Stimulated activated CD8-positive, alpha-beta memory T cell treated with anti-CD3 and anti-CD28 coated beads, Interleukin-15, amount 100 ng/mL, for 24 hours (primary cell): Measurements from ENCODE around the gene OR2L8.

Experiments used
- DNase-seq: peaks from one replicate; pipeline ENCODE4 v3.0.0-alpha.2; 2020; ENCODE audit warnings: low read depth

OR2L8 gene, protein sequence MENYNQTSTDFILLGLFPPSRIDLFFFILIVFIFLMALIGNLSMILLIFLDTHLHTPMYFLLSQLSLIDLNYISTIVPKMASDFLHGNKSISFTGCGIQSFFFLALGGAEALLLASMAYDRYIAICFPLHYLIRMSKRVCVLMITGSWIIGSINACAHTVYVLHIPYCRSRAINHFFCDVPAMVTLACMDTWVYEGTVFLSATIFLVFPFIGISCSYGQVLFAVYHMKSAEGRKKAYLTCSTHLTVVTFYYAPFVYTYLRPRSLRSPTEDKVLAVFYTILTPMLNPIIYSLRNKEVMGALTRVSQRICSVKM

DNA sequence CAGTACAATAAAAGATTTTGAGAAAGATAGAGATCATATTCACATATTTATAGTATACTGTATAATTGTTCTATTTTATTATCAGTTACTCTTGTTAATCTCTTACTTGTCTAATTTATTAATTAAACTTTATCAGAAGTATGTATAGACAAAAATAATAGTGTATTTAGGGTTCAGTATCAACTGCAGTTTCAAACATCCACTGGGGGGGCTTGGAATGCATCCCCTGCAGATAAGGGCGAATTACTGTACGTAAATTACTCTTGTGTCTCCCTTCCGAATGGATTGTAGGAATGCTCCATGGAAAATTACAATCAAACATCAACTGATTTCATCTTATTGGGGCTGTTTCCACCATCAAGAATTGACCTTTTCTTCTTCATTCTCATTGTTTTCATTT, at the start of gene OR2L8:
OR2L8 (plus strand) TSS at position 301 of the 400 bp plus-strand sequence; CDS start at position 301, 0 bp downstream.
- DNase-seq, result no peak

DNA sequence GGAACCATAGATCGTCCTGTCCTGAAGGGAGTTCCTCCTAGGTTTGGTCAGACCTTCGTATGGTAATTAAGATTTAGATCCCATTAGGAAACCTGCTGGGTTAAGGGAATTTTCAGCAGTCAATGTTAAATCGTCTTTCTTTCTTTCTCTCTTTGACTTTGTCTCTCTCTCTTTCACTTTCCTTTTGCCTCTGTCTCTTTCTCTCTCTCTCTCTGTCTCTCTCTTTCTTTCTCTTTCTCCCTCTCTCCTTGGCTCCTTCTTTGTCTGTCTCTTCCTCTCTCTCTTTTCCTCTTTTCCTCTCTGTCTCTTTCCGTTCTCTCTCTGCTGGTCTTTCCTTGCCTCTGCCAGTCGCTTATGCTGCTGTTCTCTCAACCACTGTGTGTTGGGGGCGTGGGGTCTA, 44.5 kb upstream of the OR2L8 start:
- no peak for DNase-seq

DNA sequence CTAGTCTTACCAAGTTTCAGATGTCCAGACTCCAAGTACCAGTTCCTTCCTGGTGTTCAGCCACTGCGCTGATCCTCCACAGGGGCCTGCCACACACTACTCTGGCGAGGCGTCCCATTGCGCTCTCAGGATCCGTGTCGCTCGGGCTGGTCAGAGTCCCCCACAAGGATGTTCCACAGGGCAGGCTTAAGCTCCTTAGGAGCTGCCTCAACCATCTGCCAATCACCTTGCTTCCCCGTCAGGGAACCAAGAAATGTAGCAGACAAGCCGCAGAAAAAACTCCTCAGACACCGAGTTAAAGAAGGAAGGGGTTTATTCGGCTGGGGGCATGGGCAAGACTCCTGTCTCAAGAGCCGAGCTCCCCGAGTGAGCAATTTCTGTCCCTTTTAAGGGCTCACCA, 43.5 kb upstream of the OR2L8 start:
- no peak for DNase-seq

DNA sequence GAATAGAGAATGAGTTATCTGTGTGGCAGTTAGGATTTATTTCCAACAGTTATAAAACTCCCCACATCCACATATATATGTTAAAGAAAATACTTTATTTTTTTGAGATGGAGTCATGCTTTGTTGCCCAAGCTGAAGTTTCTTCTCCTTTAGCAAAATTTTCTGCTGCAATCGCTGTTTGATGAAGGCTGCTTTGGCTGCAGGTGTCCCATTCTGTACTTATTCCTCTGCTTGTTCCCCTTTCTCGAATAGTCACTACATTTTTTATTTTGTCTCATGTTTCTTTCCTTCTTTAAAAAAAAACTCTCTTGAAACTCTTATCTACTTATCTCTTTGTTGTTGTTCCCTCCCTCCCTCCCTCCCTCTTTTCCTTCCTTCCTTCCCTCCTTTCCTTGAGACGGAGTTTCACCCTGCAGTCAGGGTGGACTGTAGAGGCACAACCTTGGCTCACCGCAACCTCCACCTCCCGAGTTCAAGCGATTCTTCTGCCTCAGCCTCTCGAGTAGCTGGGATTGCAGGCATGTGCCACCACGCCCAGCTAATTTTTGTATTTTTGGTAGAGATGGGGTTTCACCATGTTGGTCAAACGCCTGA, 42.7 kb upstream of the OR2L8 start:
- DNase-seq, result no peak

DNA sequence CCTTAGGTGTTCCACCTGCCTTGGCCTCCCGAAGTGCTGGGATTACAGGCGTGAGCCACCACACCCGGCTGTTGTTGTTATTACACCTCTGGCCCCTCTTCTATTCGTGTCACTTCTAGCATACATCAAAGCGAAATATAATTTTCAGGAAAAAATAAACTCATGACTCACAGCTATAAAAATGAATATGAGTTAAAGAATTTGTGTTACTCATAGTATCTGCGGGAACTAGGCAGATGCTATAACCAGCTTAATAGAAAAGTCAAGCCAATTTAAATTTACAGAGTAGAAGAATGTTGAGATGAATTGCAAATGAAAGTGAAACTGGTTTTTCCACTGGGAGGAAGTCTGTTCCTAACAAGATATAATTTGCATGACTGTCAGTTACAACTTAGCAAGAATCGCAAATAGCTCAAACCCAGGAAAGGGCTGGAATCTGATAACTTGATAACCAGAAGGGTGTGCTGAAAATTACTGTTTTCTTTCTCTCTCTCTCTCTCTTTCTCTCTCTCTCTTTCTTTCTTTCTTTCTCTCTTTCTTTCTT, 42.1 kb upstream of the OR2L8 start:
- no peak for DNase-seq

DNA sequence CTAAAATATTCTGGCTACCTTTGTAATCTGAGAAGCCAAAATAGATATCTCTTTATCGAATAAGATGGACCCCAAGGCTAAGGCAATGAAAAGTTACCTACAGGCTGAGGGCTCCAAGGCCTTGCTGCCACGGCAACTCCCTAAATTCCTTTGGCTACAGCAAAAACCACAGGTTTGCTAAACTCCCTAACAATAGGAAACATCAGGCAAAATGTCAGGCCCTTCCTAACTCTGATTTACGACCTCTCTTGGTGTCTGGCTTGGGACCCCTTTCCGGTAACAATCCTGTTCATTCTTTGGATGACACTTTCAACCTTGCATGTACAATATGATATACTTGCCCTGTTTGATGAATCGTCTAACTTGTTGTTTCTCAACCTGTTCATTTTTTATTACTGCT, 39.9 kb upstream of the OR2L8 start:
- no peak for DNase-seq

DNA sequence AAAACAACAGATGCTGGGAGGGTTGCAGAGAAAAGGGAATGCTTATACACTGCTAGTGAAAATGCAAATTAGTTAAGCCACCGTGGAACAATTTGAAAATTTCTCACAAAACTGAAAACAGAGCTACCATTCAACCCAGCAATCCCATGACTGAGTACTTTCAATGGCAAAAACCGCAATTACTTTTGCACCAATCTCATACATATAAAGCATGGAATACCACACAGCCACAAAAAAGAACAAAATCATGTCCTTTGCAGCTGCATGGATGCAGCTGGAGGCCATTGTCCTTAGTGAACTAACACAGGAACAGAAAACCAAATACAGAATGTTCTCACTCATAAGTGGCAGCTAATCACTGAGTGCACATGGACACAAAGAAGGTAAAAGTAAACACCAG, 34.9 kb upstream of the OR2L8 start:
- no peak for DNase-seq

DNA sequence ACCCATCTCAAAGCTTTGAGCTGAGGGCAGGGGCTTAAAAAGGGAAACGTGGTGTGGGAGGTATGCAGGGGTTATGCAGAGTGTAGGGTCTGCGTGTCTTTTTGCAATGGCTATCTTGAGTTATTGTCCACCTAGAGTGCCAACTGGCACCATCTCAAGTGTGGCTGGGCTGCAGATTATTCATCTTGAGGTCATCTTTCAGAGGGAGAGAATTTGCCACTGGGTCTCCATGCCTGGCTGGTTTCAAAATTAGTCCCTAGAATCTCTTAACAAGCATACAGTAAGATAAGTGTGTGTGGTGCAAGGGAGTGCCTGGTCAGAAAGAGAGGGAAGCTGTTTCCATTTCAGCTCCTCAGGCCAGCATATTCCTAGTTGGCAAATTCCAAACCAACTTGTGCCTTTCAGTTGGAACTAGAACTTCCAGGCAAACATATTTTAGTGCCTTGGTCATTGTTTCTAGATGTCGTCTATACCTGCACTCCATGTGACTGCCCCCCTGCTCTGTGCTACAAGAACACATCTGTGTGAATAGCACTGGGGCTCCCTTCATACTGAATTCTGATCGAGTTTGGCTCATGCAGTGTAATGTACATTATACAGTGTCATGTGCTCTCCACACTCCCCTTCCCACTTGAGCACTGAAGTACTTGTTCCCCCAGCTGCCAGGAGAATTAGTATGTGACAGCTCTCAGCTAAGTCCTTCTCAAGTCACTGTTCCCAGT, 33.6 kb upstream of the OR2L8 start:
- no peak for DNase-seq

DNA sequence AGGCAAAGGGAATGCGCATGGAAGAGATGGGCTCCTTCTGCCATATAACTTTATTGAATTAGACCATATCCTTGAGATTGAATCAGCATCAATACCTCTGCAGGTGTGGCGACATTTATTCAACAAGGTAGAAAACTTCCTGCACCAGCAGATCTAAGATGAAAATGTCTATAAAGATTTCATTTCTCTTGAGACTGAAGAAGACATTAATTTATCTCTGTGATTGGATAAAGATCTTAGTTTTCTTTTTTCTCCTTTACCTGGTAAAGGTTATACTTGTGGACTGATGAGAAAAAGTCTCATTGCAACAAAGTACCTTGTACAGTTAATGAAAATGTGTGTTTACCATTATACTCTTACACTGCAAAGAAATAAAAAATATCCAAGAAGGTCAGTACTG, 28.7 kb upstream of the OR2L8 start, which contains the start of gene OR2T8:
OR2T8 (plus strand) TSS at position 301 of the 400 bp plus-strand sequence. CDS start 766 bp downstream, outside the sequence.
- no peak for DNase-seq

DNA sequence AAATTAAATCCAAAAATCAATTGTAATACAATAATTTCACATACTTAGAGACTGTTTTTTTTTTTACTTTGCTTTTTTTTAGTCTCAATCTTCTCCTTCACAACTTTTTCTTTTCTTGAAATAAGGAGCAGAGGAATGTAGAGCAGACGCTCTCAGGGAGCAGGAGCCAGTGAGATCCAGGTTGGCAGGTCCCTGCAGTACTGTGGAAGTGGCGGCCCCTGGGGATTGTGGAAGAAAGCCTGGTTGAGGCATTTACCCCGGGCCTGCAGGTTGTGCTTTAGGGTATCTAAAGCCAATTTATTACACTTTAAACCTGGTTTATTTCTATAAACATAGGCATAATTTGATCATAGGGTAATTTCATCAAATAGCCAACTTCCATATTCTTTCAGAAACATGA, 24.7 kb upstream of the OR2L8 start:
- DNase-seq, result no peak

DNA sequence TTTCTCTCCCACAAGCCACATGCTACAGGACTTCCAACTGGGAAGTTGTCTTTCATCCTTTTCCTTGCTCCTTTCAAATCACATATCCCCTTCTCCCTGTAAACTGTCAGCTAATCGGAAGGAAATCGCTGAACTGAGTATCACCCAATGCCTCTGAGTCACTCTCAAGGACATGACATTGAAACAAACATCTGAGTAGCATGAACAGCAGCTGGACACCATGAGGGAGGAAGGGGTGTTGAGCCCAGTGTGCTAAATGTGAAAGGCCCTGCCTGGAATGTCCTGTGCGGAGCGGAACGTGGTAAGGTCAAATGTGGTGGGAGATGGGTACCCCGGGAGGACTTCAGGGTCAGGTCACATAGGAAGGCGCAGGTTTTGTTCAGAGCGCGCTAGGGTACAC, 23.8 kb upstream of the OR2L8 start, which contains the start of gene OR2AJ1:
OR2AJ1 (plus strand) TSS at position 22 of the 400 bp plus-strand sequence. CDS start 8,880 bp downstream, outside the sequence.
- no peak for DNase-seq

DNA sequence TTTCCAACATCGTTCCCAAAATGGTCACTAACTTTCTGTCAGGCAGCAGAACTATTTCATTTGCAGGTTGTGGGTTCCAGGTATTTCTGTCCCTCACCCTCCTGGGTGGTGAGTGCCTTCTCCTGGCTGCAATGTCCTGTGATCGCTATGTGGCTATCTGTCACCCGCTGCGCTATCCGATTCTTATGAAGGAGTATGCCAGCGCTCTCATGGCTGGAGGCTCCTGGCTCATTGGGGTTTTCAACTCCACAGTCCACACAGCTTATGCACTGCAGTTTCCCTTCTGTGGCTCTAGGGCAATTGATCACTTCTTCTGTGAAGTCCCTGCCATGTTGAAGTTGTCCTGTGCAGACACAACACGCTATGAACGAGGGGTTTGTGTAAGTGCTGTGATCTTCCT, 14.7 kb upstream of the OR2L8 start:
- no peak for DNase-seq

DNA sequence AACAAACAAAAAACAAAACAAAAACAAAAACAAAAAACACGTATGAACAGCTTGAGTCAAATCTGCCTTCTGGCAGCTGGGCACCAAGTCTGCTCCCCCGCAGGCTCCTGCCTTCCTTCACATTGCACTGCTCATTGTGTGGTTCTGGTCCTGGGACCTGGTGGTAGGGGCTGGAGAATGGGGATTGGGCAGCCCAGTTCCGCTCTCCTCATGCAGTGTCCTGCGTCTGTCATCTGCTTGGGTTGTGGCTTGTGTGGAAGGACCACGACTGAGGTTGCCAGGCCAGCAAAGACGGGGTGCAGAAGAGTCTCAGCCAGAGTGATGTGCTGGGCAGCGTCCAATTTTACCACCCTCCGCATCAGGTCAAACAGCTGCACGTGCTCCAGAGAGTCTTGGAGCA, 12.9 kb upstream of the OR2L8 start:
- no peak for DNase-seq

DNA sequence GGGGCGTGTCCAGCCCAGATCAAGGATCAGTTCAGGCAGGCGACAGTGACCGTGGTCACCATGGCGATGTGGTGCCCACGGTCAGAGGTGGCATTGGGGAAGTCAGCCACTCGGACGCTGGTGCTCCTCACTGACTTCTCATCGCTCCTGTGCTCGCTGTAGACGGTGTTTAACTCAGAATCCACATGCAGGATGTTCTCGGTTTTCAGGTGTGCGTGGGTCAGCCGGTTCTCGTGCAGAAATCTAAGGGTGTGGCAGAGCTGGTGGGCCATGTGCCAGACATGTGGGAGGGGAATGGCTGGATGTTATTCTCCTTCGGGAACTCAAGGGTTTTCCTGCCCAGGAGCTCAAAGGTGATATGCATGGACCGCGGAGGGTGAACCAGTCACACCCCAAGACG, 12.2 kb upstream of the OR2L8 start:
- DNase-seq, result no peak

DNA sequence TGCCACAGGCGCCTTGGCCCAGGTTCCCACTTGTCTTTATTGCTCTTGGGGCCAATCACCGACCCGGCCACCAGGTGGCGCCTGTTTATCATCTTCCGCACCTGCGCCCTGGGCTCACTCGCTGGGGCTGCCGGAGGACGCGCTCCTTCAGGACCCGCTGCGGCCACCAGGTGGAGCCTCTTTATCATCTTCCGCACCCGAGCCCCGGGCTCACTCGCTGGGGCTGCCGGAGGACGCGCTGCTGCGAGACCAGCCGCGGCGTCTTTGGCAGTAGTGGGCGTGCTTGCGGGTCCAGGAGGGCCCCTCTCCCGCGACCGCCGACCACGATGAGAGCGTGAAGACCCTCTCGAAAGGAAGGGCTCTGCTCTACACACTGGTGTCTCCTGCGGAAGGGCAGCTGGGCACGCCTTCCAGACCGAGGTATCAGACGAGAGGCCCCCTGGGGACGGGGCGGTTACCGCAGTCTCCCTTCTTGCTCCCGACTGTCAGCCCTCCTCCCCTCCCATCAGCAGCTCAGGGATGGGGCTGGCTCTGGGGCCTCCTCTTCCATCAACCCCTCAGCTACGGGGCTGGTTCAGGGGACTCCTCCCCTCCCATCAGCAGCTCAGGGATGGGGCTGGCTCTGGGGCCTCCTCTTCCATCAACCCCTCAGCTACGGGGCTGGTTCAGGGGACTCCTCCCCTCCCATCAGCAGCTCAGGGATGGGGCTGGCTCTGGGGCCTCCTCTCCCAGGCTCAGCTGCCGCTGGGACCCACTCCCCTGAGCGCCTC, 11.5 kb upstream of the OR2L8 start:
- peak; percentile 77 for DNase-seq

DNA sequence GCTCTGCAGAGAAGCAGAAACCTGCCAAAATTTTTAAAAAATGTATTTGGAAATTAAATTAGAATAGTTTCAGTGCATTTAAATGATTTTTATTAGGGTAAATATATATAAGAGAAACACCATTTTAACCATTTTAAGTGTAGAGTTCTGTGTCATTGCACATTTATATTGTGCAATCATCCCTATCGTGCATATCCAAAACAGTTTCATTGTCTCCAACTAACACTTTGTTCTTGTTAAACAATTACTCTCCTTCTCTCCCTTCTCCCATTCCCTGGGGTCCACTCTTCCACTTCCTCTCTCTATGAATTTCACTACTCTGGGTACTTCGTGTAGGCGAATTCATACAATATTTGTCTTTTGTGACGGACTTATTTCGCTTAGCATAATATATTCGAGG, 6.0 kb upstream of the OR2L8 start:
- no peak for DNase-seq

DNA sequence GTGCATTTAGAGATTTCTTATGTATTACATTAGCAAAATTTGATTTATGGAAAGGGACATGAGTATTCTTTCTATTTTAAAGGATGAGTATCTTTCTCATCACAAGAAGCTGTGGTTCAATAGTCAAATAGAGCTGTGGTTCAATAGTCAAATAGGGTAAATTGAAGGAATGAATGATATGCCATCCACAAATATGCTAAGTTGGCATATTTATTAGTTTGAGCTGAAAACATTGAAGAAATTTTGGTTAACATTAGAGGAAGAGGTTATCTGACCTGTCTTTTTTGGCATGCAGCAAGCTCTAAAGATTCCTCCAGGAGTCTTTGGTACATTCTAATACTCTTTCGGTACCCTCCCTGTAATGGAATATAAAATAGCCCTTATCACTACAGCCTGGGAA, 4.8 kb downstream of the OR2L8 start:
- no peak for DNase-seq

DNA sequence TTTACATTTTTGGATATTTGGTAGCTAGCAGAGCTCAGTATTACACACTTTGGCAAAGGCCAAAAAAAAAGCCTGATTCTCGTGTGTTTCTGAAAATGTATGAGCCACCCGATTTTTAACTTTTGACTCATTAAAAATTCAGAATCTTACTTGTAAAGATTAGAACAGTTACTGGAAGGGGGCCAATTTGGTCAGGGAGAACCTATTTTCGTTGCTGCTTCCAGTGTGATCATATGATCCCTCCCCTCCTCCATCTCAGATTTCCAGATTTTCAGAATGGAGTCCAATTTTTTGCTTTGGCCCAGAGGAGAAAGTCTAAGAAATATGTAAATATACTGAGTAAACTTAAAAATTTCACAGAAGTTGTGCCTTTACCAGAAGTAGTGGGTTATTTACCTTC, 13.1 kb downstream of the OR2L8 start:
- no peak for DNase-seq

DNA sequence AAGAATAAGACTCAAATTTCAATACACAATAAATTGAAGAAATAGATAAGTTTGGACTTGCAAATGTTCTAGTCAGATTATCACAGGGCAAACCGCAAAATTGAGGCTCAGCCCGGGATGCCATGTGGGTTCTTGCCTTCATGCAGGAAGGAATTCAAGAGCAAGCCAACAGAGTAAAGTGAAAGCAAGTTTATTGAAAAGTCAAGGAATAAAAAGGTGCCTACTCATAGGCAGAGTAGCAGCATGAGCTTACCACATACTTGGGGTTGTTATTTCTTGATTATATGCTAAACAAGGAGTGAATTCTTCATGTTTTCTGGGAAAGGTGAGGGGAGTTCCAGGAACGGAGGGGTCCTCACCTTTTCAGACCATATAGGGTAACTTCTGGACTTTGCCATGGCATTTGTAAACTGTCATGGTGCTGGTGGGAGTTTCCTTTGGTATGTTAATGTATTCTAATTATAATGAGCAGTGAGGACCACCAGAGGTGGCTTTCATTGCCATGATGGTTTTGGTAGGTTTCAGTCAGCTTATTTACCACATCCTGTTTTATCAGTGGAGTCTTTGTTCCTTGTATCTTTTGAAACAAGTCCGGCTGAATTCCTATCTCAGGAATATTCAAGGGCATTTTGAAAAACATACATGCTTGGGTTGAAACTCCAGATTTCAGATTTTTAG, 14.4 kb downstream of the OR2L8 start:
- no peak for DNase-seq

DNA sequence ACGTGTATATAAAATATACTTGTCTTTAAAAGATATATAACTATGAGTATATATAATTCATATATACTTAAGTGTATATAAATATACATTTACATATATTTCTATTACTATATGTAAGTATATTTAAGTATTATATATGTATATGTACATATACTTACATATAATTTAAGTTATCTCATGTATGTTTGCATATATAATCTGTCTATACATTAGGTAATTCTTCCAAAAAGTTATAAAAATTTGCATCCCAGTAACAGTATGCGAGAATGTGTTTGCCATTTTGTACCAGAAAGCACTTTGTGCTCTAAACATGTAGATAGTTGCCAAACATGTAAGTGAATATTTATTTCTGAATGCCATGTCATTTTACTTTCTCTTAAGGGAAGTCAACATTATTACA, 16.3 kb downstream of the OR2L8 start, which contains the start of gene OR2AK2:
OR2AK2 (plus strand) TSS at position 301 of the 400 bp plus-strand sequence. CDS start 144 bp downstream, outside the sequence.
- DNase-seq, result no peak

DNA sequence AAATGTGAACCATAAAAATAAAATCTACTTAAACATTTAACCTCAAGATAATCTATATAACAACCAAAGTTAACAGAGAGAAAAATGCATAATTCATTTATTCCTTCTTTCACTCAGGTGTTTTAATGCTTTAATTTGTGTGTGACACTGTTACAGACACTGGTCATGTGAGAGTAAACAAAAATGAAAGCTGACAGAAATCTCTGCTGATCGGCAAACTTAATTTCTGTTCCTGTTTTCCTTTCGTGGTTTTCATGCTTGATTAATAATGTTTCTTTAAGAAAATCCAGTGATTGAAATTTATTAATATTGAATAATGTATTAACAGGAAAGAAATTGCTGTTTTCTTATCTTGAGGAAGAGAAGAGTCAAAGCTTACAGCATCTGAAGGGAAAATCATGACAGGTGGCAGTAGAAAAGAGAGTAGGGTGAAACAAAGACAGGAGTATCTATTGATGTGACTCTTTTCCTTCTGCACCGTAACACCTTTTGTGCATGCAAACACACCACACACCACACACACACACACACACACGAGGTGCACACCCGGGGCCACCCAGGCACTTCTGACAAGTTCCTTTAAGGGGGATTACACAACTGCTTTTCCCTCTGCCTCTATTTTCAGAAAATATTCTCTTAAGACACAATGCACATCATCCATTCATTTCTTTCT, 18.0 kb downstream of the OR2L8 start:
- no peak for DNase-seq
